ENCODE measurements around the gene GDI1. TPM values are rescaled to one million over a fixed set of nuclear protein-coding genes. Genes with fewer than 3 reads are reported as not detected.

GDI1 gene
- polyA plus RNA-seq, 3 donors: 127 to 145 (median 135) TPM

- DNase-seq: no peak
Observed at GRCh38 chrX:154401045-154401799, 35.7 kb upstream of the GDI1 start.

DNA sequence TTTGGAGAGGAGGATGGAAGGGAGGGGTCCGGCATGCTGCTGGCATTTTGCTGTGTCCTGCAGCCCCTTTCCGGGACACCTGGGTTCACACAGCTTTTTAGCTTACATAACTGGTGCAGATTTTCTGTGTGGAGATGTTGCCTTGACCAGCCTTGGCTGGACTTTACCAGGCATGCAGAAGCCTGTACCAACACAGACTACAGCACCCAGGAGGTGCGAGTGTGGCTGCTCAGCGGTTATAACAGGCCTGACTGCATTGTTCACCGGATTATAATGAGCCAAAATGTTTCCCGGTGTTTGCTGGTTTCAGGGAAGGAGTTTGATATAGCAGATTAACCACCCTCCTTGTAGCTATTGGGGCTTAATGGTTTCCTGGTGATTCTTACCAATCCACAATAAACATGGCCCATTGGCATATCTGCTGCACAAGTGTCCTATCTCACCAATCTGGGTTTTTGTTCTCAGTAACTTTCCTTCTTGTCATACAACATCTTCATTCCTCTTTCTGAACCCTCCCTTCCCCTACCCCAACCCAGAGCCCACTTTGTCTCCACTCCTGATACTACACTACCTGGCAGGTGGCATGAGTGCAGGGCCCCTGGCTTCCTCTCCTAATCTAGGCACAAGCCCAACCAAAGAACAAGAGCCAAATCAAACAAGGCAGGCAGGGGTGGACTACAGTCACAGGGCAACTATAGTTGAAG, 34.9 kb upstream of the GDI1 start:
- DNase-seq: no peak

- DNase-seq: no peak
Observed at GRCh38 chrX:154402622-154403127, 34.3 kb upstream of the GDI1 start.

DNA sequence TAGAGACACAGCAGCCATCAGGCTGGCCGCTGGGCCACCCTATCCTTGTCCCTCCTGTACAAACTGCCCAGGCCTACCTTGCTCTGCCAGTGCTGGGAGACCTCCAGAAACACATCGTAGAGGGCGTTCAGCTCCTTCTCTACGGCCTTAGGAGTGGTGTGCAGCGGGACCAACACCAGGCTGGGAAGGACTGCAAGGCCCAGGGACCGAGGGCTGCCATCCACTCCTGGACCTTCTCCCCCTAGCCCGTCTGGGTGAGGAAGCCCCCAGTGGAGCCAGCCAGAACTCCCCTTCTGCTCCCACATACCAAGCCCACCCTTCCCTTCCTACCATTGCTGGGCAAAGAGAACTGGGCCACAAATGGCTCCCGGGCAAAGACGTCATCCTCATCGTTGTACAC, 33.8 kb upstream of the GDI1 start:
- DNase-seq: no peak

- DNase-seq: no peak
Observed at GRCh38 chrX:154403858-154404257, 33.1 kb upstream of the GDI1 start.

DNA sequence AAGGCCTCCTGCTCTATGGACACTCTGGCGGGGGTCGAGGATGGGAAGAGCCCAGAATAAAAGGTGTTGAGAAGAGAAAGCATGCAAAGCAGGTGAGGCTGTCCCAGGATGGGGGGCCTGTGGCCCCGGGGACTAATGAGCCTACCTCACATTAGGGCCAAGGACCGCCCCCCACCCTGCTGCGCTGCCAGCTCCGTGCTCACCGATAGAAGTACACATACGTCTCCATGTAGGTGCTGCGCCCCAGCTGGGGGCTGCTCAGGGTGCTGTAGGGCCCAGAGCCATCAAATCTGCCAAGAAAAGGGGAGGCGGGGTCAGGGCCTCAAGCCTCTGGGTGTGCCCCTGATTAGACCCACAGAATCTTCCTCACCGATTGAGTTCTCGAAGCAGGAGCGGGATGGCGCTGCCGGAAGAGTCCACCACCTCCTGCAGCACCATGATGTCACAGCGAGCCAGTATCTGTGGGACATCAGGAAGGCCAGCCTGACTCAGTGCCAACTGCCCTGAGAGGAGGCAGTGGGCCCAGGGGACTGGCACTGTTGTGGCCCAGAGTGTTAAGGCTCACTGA, 32.2 kb upstream of the GDI1 start:
- no peak for DNase-seq

GRCh38 chrX:154408659-154409221, 28.2 kb upstream of the GDI1 start:
- DNase-seq: no peak

GRCh38 chrX:154409222-154409871, 27.6 kb upstream of the GDI1 start, which contains the start of gene DNASE1L1:
Gene DNASE1L1, minus strand, starts transcription at chrX:154409254. Its CDS starts 3,686 bp downstream, at chrX:154405568.
- DNase-seq: no peak

GRCh38 chrX:154411981-154412340, 25.0 kb upstream of the GDI1 start:
- no peak for DNase-seq

DNA sequence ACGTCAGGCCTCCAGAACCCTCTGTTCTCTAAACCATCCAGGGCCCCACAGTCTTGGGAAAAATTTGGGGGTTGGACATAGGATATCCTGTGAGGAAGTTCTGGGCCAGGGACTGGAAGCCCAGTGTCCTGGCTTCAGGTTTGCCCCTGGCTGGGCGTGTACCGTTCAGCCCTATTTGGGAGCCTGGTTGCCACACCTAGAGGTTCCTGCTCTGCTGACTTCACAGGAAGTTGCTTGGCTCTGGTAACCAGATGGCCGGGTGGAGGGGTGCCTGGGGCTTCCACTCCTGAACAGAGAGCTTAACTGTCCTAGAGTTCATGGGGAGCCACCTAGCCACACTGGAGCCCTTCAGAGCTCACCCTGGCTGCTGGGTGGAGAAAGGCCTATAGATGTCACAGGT, 24.5 kb upstream of the GDI1 start:
- DNase-seq: no peak

- DNase-seq: no peak
Observed at GRCh38 chrX:154413142-154413541, 23.8 kb upstream of the GDI1 start.

DNA sequence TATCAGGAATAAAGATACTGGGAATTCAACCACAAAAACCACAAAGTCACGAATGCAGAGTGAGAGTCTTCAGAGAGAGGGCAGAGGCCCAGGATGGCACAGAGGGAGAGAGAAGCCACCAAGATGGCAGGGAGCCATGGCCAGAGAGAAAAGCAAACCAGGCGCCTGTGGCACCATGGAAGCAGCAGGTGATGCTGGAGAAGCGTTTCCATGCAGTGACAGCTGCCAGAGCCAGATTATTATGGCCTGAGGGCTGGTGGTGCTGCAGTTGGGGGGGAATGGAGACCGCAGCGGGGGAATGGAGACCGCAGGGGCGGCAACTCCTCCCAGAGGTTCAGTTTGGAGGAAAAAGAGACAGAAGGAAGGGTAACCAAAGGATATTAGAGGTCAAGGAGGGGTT, 19.8 kb upstream of the GDI1 start:
- no peak for DNase-seq

DNA sequence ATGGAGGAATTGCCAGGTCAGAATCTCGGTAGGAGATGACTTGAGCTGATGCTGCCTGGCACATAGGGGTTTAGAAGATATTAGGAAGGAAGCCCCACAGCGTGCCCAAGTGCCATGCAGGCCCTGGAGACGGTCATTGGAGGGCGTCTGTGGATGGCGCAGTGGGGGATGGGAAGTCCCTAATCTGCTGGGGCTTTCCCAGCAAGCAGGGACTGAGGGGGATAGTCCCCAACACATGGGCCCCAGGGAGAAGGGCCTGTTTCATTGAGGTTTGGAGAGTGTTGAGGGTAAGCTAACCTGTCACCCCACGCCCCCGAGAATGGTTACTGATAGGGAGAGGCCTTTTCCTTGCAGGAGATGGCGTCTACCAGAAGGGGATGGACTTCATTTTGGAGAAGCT, 17.8 kb upstream of the GDI1 start:
- no peak for DNase-seq

DNA sequence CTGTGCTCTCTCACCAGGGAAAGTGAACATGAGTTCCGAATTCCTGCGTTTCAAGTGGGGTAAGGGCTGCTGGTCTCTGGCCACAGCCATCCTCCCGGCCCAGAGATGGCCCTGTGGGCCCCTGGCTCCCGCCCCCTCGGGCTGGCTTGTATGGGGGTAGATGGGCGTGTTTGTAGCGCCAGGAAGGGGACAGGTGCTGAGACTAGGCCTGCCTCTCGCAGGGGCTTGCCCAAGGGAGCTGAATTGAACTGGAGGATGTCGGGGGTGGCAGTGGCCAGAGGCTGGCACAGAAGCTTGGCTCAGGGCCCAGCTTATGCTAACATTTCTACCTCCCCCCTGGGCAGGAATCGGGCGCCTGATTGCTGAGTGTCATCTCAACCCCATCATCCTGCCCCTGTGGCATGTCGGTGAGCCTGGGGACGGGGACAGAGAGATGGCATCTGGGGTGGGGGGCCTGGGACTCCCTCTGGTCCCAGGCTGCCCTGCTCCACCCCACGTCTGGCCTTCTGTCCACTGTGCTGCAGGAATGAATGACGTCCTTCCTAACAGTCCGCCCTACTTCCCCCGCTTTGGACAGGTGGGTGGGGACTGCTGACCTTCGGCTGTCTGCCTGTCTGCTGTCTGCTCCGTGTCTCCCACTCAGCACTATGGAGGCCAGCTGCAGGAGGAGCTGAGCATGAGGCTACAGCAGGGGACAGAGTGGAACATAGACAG, 17.1 kb upstream of the GDI1 start:
- no peak for DNase-seq

DNA sequence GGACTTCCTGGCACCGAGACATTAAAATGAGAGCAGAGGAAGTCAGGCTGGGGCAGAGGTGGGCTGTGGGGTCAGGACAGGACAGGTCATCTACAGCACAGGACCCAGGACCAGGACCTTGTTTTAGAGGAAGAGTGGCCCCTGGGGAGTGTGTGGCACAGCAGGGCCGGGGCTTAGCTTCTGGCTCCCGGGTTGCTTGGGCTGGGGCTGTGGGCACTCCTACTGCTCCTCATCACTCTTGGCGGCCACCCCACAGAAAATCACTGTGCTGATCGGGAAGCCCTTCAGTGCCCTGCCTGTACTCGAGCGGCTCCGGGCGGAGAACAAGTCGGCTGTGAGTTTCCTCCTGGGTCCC, 16.6 kb upstream of the GDI1 start:
- DNase-seq: no peak

DNA sequence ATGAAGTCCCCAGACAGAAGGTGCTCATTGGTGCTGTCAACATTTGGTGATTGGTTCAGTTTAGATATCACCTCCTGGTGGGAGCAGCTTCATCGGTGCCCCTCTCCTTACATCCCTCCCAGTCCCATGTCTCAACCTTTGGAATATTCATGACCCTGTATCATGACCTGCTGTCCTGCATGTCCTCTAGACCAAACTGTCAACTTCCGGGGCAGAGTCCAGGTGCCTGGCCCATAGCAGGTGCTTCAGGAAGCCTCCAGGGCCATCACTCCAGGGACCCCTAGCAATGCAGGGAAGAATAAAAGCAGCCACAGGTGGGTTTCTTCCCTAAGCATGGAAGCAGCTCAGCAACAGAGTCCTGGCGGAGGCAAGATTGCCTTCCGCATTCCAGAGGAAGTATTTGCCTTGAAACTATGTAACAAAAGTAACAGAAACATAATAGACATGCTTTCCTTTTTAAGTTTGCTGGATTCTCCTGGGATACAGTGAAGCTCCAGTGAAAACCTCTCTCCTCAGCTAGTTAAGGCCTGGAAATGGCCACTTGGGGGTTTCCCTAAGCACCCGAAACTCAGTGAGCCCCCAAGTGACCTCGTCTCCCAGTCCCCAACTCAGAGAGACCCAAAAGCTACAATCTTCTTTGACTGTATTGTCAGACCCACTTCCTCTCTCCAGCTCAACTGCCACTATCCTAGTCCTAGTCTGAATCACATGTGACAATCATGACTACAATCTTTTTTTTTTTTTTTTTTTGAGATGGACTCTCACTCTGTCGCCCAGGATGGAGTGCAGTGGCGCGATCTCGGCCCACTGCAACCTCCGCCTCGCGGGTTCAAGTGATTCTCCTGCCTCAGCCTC, 9.8 kb upstream of the GDI1 start:
- no peak for DNase-seq

DNA sequence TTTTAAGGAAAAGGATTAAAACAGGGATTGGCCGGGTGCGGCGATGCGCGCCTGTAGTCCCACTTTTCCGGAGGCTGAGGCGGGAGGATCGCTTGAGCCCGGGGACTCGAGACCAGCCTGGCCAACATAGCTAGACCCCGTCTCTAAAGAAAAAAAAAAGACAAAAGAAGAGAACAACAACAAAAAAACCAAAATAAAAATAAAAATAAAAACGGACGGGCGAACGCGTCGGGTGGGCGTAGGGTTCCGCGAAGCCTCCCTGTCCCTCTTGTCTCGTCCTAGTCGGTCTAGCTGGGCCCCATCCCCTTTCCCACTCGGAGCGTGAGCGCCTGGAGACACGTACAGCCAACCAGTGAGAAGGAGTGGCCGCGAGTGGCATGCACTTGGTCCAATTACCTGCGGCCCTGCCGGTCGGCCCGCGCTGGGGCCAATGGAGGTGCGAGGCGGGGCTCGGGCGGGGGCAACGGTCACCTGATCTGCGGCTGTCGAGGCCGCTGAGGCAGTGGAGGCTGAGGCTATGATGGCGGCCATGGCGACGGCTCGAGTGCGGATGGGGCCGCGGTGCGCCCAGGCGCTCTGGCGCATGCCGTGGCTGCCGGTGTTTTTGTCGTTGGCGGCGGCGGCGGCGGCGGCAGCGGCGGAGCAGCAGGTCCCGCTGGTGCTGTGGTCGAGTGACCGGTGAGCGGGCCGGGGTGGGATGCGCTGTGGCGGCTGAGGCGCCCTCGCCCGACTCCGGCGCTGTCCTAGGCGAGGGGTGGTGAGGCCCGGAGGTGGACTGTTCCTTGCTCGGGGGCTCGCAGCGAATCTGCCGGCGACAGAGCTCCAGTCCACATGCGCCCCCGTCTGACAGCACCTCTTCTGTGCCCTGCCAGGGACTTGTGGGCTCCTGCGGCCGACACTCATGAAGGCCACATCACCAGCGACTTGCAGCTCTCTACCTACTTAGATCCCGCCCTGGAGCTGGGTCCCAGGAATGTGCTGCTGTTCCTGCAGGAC, 8.5 kb upstream of the GDI1 start, which contains the start of gene ATP6AP1:
Gene ATP6AP1, plus strand, starts transcription at position 502 of the 996 bp plus-strand sequence. Its CDS starts 16 bp downstream, at position 518.
- DNase-seq: peak; percentile 89

- DNase-seq: no peak
Observed at GRCh38 chrX:154429711-154430110, 7.2 kb upstream of the GDI1 start.

DNA sequence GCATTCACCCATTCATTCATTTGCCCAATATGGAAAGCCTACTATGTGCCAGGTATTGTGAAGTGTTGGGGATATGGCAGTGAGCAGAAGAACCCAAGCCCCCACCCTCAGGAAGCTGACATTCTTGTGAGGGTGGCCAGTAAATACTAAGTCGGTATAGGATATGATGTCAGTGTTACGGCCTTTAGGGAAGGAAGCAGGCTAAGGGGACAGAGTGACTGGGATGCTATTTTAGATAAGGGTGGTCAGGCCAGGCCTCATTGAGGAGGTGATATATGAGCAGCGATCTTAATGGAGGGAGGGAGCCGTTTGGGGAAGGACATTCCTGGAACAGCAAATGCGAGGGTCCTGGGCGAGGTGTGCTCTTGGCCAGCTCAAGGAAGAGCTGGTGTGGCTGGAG, 6.5 kb upstream of the GDI1 start:
- DNase-seq: no peak

Data from renal pelvis (tissue), 4 donors.